HG02678 (cell line): ENCODE results near the gene DEPDC5.

Source experiments
- ATAC-seq: cut with Tn5 transposase; IDR thresholded peaks from one replicate; pipeline ENCODE4 v1.9.1; 2021; ENCODE audit warnings: mild to moderate bottlenecking, moderate library complexity; ENCODE audit not compliant: unreplicated experiment

DEPDC5 gene

GRCh38 chr22:31883989-31884388 is 130.2 kb downstream of the DEPDC5 start:
- ATAC-seq: no peak

- no peak for ATAC-seq
Measured at GRCh38 chr22:31891366-31892079, 137.7 kb downstream of the DEPDC5 start.

- no peak for ATAC-seq
Measured at GRCh38 chr22:31892080-31892433, 138.2 kb downstream of the DEPDC5 start.

GRCh38 chr22:31893460-31893859 is 139.6 kb downstream of the DEPDC5 start:
- no peak for ATAC-seq

- no peak for ATAC-seq
Measured at GRCh38 chr22:31895411-31896123, 141.7 kb downstream of the DEPDC5 start.

- ATAC-seq: no peak
Measured at GRCh38 chr22:31896472-31896871, 142.7 kb downstream of the DEPDC5 start.

GRCh38 chr22:31897842-31898805 is 144.3 kb downstream of the DEPDC5 start:
- no peak for ATAC-seq

- ATAC-seq: no peak
Measured at GRCh38 chr22:31898926-31899325, 145.1 kb downstream of the DEPDC5 start.

- no peak for ATAC-seq
Measured at GRCh38 chr22:31899669-31900068, 145.8 kb downstream of the DEPDC5 start.

GRCh38 chr22:31901388-31902137 is 147.7 kb downstream of the DEPDC5 start:
- ATAC-seq: no peak

GRCh38 chr22:31904651-31905050 is 150.8 kb downstream of the DEPDC5 start:
- no peak for ATAC-seq

- ATAC-seq: no peak
Measured at GRCh38 chr22:31905356-31905755, 151.5 kb downstream of the DEPDC5 start.

GRCh38 chr22:31906086-31906485 is 152.3 kb downstream of the DEPDC5 start:
- no peak for ATAC-seq

- no peak for ATAC-seq
Measured at GRCh38 chr22:31906569-31906968, 152.8 kb downstream of the DEPDC5 start.

GRCh38 chr22:31909977-31910376 is 156.2 kb downstream of the DEPDC5 start:
- ATAC-seq: no peak

- no peak for ATAC-seq
Measured at GRCh38 chr22:31911565-31912406, 158.0 kb downstream of the DEPDC5 start.

- no peak for ATAC-seq
Measured at GRCh38 chr22:31912407-31912743, 158.6 kb downstream of the DEPDC5 start.

- ATAC-seq: no peak
Measured at GRCh38 chr22:31915586-31915985, 161.8 kb downstream of the DEPDC5 start.

- peak; percentile 54 for ATAC-seq
Measured at GRCh38 chr22:31917227-31917921, 163.6 kb downstream of the DEPDC5 start.
